Calu3 (cell line): Measurements from ENCODE around the gene VPS41. TPM values are rescaled to one million over a fixed set of nuclear protein-coding genes. Genes with fewer than 3 reads are reported as not detected.

Experiments used
- BruUV-seq: library from RNA; stranded (reverse); fragments of 400-500 nt; replicated peaks from 2 replicates; lab custom pipeline; 2021; lab: Mats Ljungman, UMichigan
- CTCF ChIA-PET: fragments of 300-600 bp; sonication (Branson Sonifier 250); formaldehyde crosslinking; loops from one replicate; lab custom pipeline; 2022; ENCODE audit warnings: antibody characterized with exemption; lab: Charles Lee
- DNase-seq: peaks from one replicate; pipeline ENCODE4 v3.0.0; 2022
- H3K27ac Mint-ChIP-seq: one replicate; pipeline ENCODE4 v1.8.0; 2022; ENCODE audit warnings: mixed read lengths; ENCODE audit not compliant: unreplicated experiment
- H3K27me3 Mint-ChIP-seq: one replicate; pipeline ENCODE4 v1.8.0; 2022; ENCODE audit warnings: mixed read lengths; ENCODE audit not compliant: unreplicated experiment
- H3K36me3 Mint-ChIP-seq: one replicate; pipeline ENCODE4 v1.8.0; 2022; ENCODE audit warnings: mild to moderate bottlenecking, moderate library complexity, mixed read lengths; ENCODE audit not compliant: insufficient read depth, unreplicated experiment
- H3K4me1 Mint-ChIP-seq: one replicate; pipeline ENCODE4 v1.8.0; 2022; ENCODE audit warnings: mild to moderate bottlenecking, low read depth, mixed read lengths; ENCODE audit not compliant: unreplicated experiment
- H3K4me3 Mint-ChIP-seq: one replicate; pipeline ENCODE4 v1.8.0; 2022; ENCODE audit warnings: mild to moderate bottlenecking, low read depth, moderate library complexity, mixed read lengths; ENCODE audit not compliant: unreplicated experiment
- H3K9me3 Mint-ChIP-seq: one replicate; pipeline ENCODE4 v1.8.0; 2022; ENCODE audit warnings: low read depth, mixed read lengths; ENCODE audit not compliant: unreplicated experiment
- CTCF ChIP-seq: fragments of 200-600 bp; IDR thresholded peaks from one replicate; pipeline ENCODE4 v1.8.0; 2022; ENCODE audit warnings: antibody characterized with exemption; ENCODE audit not compliant: unreplicated experiment
- intact Hi-C: fragments of 100-400 bp; cut with micrococcal nuclease; formaldehyde crosslinking; loops from one replicate; pipeline ENCODE4 v1.10.0; 2022; ENCODE audit not compliant: unreplicated experiment
- total RNA-seq: library from RNA; stranded (reverse); gene quantifications from 2 replicates; pipeline ENCODE4 v1.2.3, GENCODE V29; 2022

VPS41 gene
- total RNA-seq, 1 experiment from 2014 or later: 292 TPM

GRCh38 chr7:38873433-38873832, 35.6 kb downstream of the VPS41 start:
- CTCF ChIA-PET: no interaction called here
- BruUV-seq: no TSS peak
- H3K4me3 Mint-ChIP-seq: no peak overlapping the region
- no peaks in the 10 kb centered on the region for H3K9me3 Mint-ChIP-seq
- no peak for DNase-seq
- peaks cover 50% of the 10 kb centered on the region for H3K4me1 Mint-ChIP-seq
- peaks cover 7% of the 10 kb centered on the region for H3K36me3 Mint-ChIP-seq
- H3K27me3 Mint-ChIP-seq: no peaks in the 10 kb centered on the region
- no peak for TF ChIP-seq CTCF
- intact Hi-C loops: no loop called here
- H3K27ac Mint-ChIP-seq: no peak overlapping the region

DNA sequence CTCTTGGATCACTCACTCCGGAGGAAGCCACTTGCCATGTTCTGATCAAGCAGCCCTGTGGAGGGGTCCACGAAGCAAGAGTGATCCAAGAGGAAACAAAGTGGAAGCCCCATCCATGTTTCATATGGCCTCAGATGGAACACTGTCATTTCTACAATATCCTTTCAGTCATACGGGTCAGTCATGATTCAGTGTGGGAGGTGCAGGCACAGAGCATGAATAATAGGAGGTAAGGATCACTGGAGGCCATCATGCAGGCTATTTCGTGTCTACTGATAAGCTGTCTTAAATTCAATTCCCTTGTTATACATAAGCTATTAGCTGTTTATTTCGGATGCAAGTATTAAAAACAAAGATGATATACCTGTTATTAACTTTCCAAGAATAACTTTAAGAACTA, 36.8 kb downstream of the VPS41 start:
- BruUV-seq: no TSS peak
- Mint-ChIP-seq H3K27ac (no peak overlapping the region), H3K4me1 (peaks cover 39% of the 10 kb centered on the region), H3K4me3 (no peak overlapping the region), H3K36me3 (peaks cover 7% of the 10 kb centered on the region), H3K9me3 (no peaks in the 10 kb centered on the region), H3K27me3 (no peaks in the 10 kb centered on the region)
- DNase-seq: no peak
- no peak for TF ChIP-seq CTCF
- intact Hi-C loops: no loop called here
- CTCF ChIA-PET: interaction anchor here (1.4 kb wide), 1 partner anchor 9 kb away, joined by 3 read pairs; no protein-coding TSS in a partner anchor

DNA sequence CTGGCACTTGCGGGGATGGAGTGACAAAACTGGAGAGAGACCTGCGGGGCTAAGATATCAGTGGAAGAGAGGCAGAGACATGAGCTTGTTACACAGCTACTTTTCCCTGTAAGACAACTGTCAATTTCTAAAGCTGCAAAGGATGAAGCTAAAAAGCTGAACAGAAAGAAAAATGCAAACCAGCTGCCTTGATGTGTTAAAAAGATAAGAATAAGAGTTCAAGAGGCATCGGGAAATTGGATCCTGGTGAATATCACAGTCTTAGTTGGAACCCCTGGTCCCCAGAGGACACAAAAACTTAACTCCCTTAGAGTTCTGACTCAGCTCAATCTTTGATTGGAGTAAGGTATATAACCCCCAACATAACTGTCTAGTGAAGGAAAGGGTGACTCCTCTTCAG, 38.8 kb downstream of the VPS41 start:
- CTCF ChIA-PET: interaction anchor here (1.2 kb wide), 1 partner anchor 39 kb away, joined by 3 read pairs; no protein-coding TSS in a partner anchor
- peaks cover 7% of the 10 kb centered on the region for H3K36me3 Mint-ChIP-seq
- intact Hi-C loops: no loop called here
- no peaks in the 10 kb centered on the region for H3K27me3 Mint-ChIP-seq
- no TSS peak for BruUV-seq
- no peak overlapping the region for H3K4me3 Mint-ChIP-seq
- peaks cover 29% of the 10 kb centered on the region for H3K4me1 Mint-ChIP-seq
- H3K9me3 Mint-ChIP-seq: no peaks in the 10 kb centered on the region
- H3K27ac Mint-ChIP-seq: peak overlapping the region; percentile 17
- no peak for DNase-seq
- no peak for TF ChIP-seq CTCF

GRCh38 chr7:38863601-38864291, 45.2 kb downstream of the VPS41 start:
- TF ChIP-seq CTCF: no peak
- Mint-ChIP-seq H3K27ac (peak overlapping the region; percentile 77), H3K4me3 (peak overlapping the region; percentile 52), H3K4me1 (peaks cover 33% of the 10 kb centered on the region), H3K36me3 (peaks cover 15% of the 10 kb centered on the region), H3K9me3 (no peaks in the 10 kb centered on the region), H3K27me3 (no peaks in the 10 kb centered on the region)
- DNase-seq: peak; percentile 96
- CTCF ChIA-PET: interaction anchor here (0.9 to 3.2 kb wide), 3 partner anchors 11 to 66 kb away, joined by 3 to 11 read pairs (median 4); no protein-coding TSS in a partner anchor
- BruUV-seq: no TSS peak
- intact Hi-C loops: loop anchor here (1.0 to 2.0 kb wide), 4 partner anchors 20 to 66 kb away; partner anchors contain the start of gene VPS41
